ENCODE measurements around the gene S100A4.

Gene S100A4

GRCh38 chr1:153546796-153547559 lies 1.4 kb upstream of the S100A4 start:
- H3K9ac ChIP-seq = no peak overlapping the region
- peaks cover 28% of the 10 kb centered on the region for H3K4me1 ChIP-seq (ENCODE audit: low read depth, poor library complexity, severe bottlenecking)
- no peak overlapping the region for H3K27ac ChIP-seq

GRCh38 chr1:153546371-153546770 lies 765 bp upstream of the S100A4 start:
- no peak overlapping the region; the same call in 1 of the 2 replicates for H3K4me2 ChIP-seq
- peaks cover 28% of the 10 kb centered on the region for H3K4me1 ChIP-seq (ENCODE audit: low read depth, poor library complexity, severe bottlenecking)
- H3K27me3 ChIP-seq (ENCODE audit: insufficient read depth, low read depth) = no peaks in the 10 kb centered on the region
- no peaks in the 10 kb centered on the region for H3K36me3 ChIP-seq (ENCODE audit: insufficient read depth)
- peak overlapping the region; percentile 62; the same call in 1 of the 2 replicates for H3K9ac ChIP-seq
- H3K79me2 ChIP-seq (ENCODE audit: insufficient read depth, low read depth) = no peaks in the 10 kb centered on the region
- peak overlapping the region; percentile 95; the same call in 1 of the 2 replicates for H2AFZ ChIP-seq (ENCODE audit: low read depth)
- TF ChIP-seq CTCF (conservative IDR thresholded peaks at IDR 0.05; ENCODE audit: low read depth, low read length) = no peak
- H4K20me1 ChIP-seq (ENCODE audit: insufficient read depth) = no peaks in the 10 kb centered on the region
- H3K27ac ChIP-seq = peak overlapping the region; percentile 68; the same call in 1 of the 2 replicates
- no peak overlapping the region for H3K4me3 ChIP-seq (IDR thresholded peaks at IDR 0.05; ENCODE audit: insufficient read depth, low read depth, low read length)

More at GRCh38 chr1:153546796-153547559, 1.4 kb upstream of the S100A4 start:
- H2AFZ ChIP-seq (ENCODE audit: low read depth) = no peak overlapping the region
- no peaks in the 10 kb centered on the region for H3K79me2 ChIP-seq (ENCODE audit: insufficient read depth, low read depth)
- TF ChIP-seq CTCF (conservative IDR thresholded peaks at IDR 0.05; ENCODE audit: low read depth, low read length) = no peak
- H3K4me2 ChIP-seq = no peak overlapping the region
- H3K4me3 ChIP-seq (IDR thresholded peaks at IDR 0.05; ENCODE audit: insufficient read depth, low read depth, low read length) = no peak overlapping the region
- H4K20me1 ChIP-seq (ENCODE audit: insufficient read depth) = no peaks in the 10 kb centered on the region
- H3K27me3 ChIP-seq (ENCODE audit: insufficient read depth, low read depth) = no peaks in the 10 kb centered on the region
- no peaks in the 10 kb centered on the region for H3K36me3 ChIP-seq (ENCODE audit: insufficient read depth)

- peak overlapping the region; percentile 95 for H2AFZ ChIP-seq (ENCODE audit: low read depth)
- H3K27me3 ChIP-seq (ENCODE audit: insufficient read depth, low read depth) = no peaks in the 10 kb centered on the region
- H3K4me2 ChIP-seq = peak overlapping the region; percentile 85
- H4K20me1 ChIP-seq (ENCODE audit: insufficient read depth) = no peaks in the 10 kb centered on the region
- H3K4me1 ChIP-seq (ENCODE audit: low read depth, poor library complexity, severe bottlenecking) = peaks cover 28% of the 10 kb centered on the region
- H3K36me3 ChIP-seq (ENCODE audit: insufficient read depth) = no peaks in the 10 kb centered on the region
- TF ChIP-seq CTCF (conservative IDR thresholded peaks at IDR 0.05; ENCODE audit: low read depth, low read length) = no peak
- no peaks in the 10 kb centered on the region for H3K79me2 ChIP-seq (ENCODE audit: insufficient read depth, low read depth)
- H3K9ac ChIP-seq = peak overlapping the region; percentile 62
- H3K4me3 ChIP-seq (IDR thresholded peaks at IDR 0.05; ENCODE audit: insufficient read depth, low read depth, low read length) = peak overlapping the region; percentile 95
- peak overlapping the region; percentile 68 for H3K27ac ChIP-seq
Measured at GRCh38 chr1:153544453-153545066, 1.0 kb downstream of the S100A4 start.

- peaks cover 28% of the 10 kb centered on the region for H3K4me1 ChIP-seq (ENCODE audit: low read depth, poor library complexity, severe bottlenecking)
- no peaks in the 10 kb centered on the region for H3K36me3 ChIP-seq (ENCODE audit: insufficient read depth)
- no peak for TF ChIP-seq CTCF (conservative IDR thresholded peaks at IDR 0.05; ENCODE audit: low read depth, low read length)
- no peak overlapping the region for H2AFZ ChIP-seq (ENCODE audit: low read depth)
- H3K27ac ChIP-seq = no peak overlapping the region
- H3K9ac ChIP-seq = no peak overlapping the region
- H3K4me2 ChIP-seq = no peak overlapping the region
- no peaks in the 10 kb centered on the region for H4K20me1 ChIP-seq (ENCODE audit: insufficient read depth)
- no peaks in the 10 kb centered on the region for H3K79me2 ChIP-seq (ENCODE audit: insufficient read depth, low read depth)
- no peak overlapping the region for H3K4me3 ChIP-seq (IDR thresholded peaks at IDR 0.05; ENCODE audit: insufficient read depth, low read depth, low read length)
- no peaks in the 10 kb centered on the region for H3K27me3 ChIP-seq (ENCODE audit: insufficient read depth, low read depth)
Measured at GRCh38 chr1:153543736-153544135, 1.9 kb downstream of the S100A4 start.

Measured in KMS-11 (cell line).